ENCODE measurements around the gene CST9.

GRCh38 chr20:23585808-23586734 lies 19.6 kb downstream of the CST9 start:
- TF ChIP-seq POLR2AphosphoS5 (IDR thresholded peaks at IDR 0.05) (no peak), CTCF (IDR thresholded peaks at IDR 0.05) (no peak), POLR2A (IDR thresholded peaks at IDR 0.05; ENCODE audit: low read depth) (no peak), EP300 (IDR thresholded peaks at IDR 0.05) (no peak)

Data from esophagus muscularis mucosa (tissue), 4 donors.